CD14-positive monocyte (primary cell): ENCODE data around the gene MACROD2. TPM values are rescaled to one million over a fixed set of nuclear protein-coding genes. Genes with fewer than 3 reads are reported as not detected.

Experiments used
- DNase-seq, 3 donors: peaks; one replicate each; pipeline ENCODE4 v3.0.0-alpha.2; 2011 to 2022
- H2AFZ ChIP-seq: 2 replicates; pipeline ENCODE4 v1.6.0; 2012; ENCODE audit warnings: mild to moderate bottlenecking, low read depth, low read length, inconsistent platforms; ENCODE audit not compliant: insufficient read depth, poor library complexity, severe bottlenecking
- H3K27ac ChIP-seq, 2 donors: 1 replicate in 1 of 2; 2 replicates in 1 of 2; pipeline ENCODE4 v1.5.1; 2012 to 2013; ENCODE audit warnings: low read length in 2 of 2, control low read depth in 1 of 2, inconsistent platforms in 1 of 2, low read depth in 1 of 2, mild to moderate bottlenecking in 1 of 2
- H3K27me3 ChIP-seq, 2 donors: one replicate each; pipeline versions ENCODE4 v1.6.0 to v1.6.1; 2011 to 2013; ENCODE audit warnings: low read length in 2 of 2; ENCODE audit not compliant: control insufficient read depth in 2 of 2, insufficient read depth in 2 of 2
- H3K36me3 ChIP-seq, 2 donors: replicated peaks in 1 of 2; 1 replicate in 1 of 2; 2 replicates in 1 of 2; pipeline versions ENCODE4 v1.5.1 to v1.6.1; 2012 to 2013; ENCODE audit warnings: low read length in 2 of 2, control low read depth in 1 of 2, inconsistent platforms in 1 of 2, mild to moderate bottlenecking in 1 of 2; ENCODE audit not compliant: insufficient read depth in 2 of 2, control insufficient read depth in 1 of 2
- H3K4me1 ChIP-seq, 2 donors: 1 replicate in 1 of 2; 2 replicates in 1 of 2; pipeline versions ENCODE4 v1.5.1 to v1.6.1; 2012 to 2013; ENCODE audit warnings: low read length in 2 of 2, control low read depth in 1 of 2, inconsistent platforms in 1 of 2, mild to moderate bottlenecking in 1 of 2, moderate library complexity in 1 of 2; ENCODE audit not compliant: insufficient read depth in 2 of 2, control insufficient read depth in 1 of 2
- H3K4me2 ChIP-seq: replicated peaks from 2 replicates; pipeline ENCODE3; 2012; ENCODE audit warnings: low read length, moderate library complexity, mild to moderate bottlenecking; ENCODE audit not compliant: poor library complexity, severe bottlenecking; ENCODE audit errors: extremely low read depth
- H3K4me3 ChIP-seq, 3 experiments: fragments of 200-600 bp in 1 of 3; sonication (generic) in 1 of 3; replicated peaks in 1 of 3; 1 replicate in 2 of 3; 2 replicates in 1 of 3; pipeline ENCODE4 v1.5.1; 2011 to 2013; ENCODE audit warnings: low read length in 3 of 3, mild to moderate bottlenecking in 3 of 3, control low read depth in 2 of 3, low read depth in 2 of 3, inconsistent platforms in 1 of 3, moderate library complexity in 1 of 3
- H3K79me2 ChIP-seq: 2 replicates; pipeline ENCODE4 v1.6.0; 2012; ENCODE audit warnings: mild to moderate bottlenecking, control low read depth, inconsistent platforms, low read length, moderate library complexity; ENCODE audit not compliant: insufficient read depth
- H3K9ac ChIP-seq: 2 replicates; pipeline ENCODE4 v1.6.0; 2017; ENCODE audit warnings: low read length, mild to moderate bottlenecking; ENCODE audit not compliant: insufficient read depth, poor library complexity, severe bottlenecking
- H3K9me3 ChIP-seq, 2 donors: replicated peaks in 1 of 2; 1 replicate in 1 of 2; 2 replicates in 1 of 2; pipeline versions ENCODE4 v1.5.1 to v1.6.1; 2012 to 2013; ENCODE audit warnings: low read length in 2 of 2, control low read depth in 1 of 2; ENCODE audit not compliant: control insufficient read depth in 1 of 2, insufficient read depth in 1 of 2
- H4K20me1 ChIP-seq: 2 replicates; pipeline ENCODE4 v1.6.0; 2012; ENCODE audit warnings: mild to moderate bottlenecking, low read length, control low read depth, moderate library complexity; ENCODE audit not compliant: insufficient read depth
- H3K27ac Mint-ChIP-seq, 7 donors: one replicate each; pipeline ENCODE4 v1.8.0; 2020; ENCODE audit warnings: mild to moderate bottlenecking in 7 of 7, mixed read lengths in 7 of 7, moderate library complexity in 6 of 7, inconsistent platforms in 2 of 7
- H3K27me3 Mint-ChIP-seq, 3 donors: one replicate each; pipeline ENCODE4 v1.8.0; 2021 to 2022; ENCODE audit warnings: low read depth in 3 of 3, mild to moderate bottlenecking in 3 of 3, mixed read lengths in 3 of 3, moderate library complexity in 3 of 3, inconsistent platforms in 1 of 3
- H3K36me3 Mint-ChIP-seq, 2 donors: one replicate each; pipeline ENCODE4 v1.8.0; 2020; ENCODE audit warnings: mixed read lengths in 2 of 2, inconsistent platforms in 1 of 2, mild to moderate bottlenecking in 1 of 2
- H3K4me1 Mint-ChIP-seq: one replicate; pipeline ENCODE4 v1.8.0; 2020; ENCODE audit warnings: mild to moderate bottlenecking, mixed read lengths
- H3K4me3 Mint-ChIP-seq, 2 donors: one replicate each; pipeline ENCODE4 v1.8.0; 2020; ENCODE audit warnings: mild to moderate bottlenecking in 2 of 2, mixed read lengths in 2 of 2, moderate library complexity in 1 of 2
- H3K9me3 Mint-ChIP-seq, 7 donors: one replicate each; pipeline ENCODE4 v1.8.0; 2020 to 2022; ENCODE audit warnings: mixed read lengths in 7 of 7, mild to moderate bottlenecking in 6 of 7, moderate library complexity in 6 of 7, inconsistent platforms in 2 of 7
- CTCF ChIP-seq: fragments of 200-600 bp; IDR thresholded peaks from one replicate; pipeline ENCODE4 v1.8.0; 2022; ENCODE audit warnings: antibody characterized with exemption, mild to moderate bottlenecking
- WGBS: methylation state at CpG from one replicate; pipeline ENCODE4 v1.1.5; 2013; ENCODE audit warnings: missing lambda C conversion rate; ENCODE audit not compliant: insufficient coverage; 5-methylcytosine and 5-hydroxymethylcytosine counted together
- intact Hi-C, 2 donors: fragments of 100-400 bp; cut with micrococcal nuclease; formaldehyde crosslinking; loops; one replicate each; pipeline versions ENCODE4 v1.15.0 to v1.15.1; 2023
- polyA plus RNA-seq, 3 donors: library from polyadenylated mRNA; depleted of rRNA in 1 of 3; unstranded in 2 of 3; stranded (reverse) in 1 of 3; fragments of 300-500 nt in 2 of 3; fragments of >200 nt in 1 of 3; fragmentation: Illumina TruSeq in 2 of 3; gene quantifications; 1 replicate in 2 of 3; 2 replicates in 1 of 3; pipeline ENCODE4 v1.2.3, GENCODE V29; 2012 to 2021

MACROD2 gene
- polyA plus RNA-seq, 3 donors, result 0.23 TPM; not detected in 2

DNA sequence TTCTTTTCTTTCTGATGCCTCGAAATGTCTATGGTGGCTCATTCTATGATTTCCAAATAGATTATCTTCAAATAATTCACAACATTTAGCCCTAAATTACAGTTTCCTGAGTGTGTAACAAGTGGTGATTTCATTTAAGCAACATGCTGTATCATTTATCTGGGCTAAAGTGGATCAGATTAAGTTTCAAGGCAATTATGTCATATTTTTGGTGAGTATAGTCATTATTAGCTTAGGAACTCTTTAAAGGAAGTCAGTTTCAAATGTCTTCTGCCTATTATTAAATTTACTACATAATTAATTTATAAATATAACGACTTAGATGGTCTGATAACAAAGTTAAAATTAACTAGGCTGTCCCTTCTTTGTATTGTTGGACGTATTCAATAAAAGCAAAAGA lies 1190.0 kb downstream of the MACROD2 start:
- Mint-ChIP-seq H3K4me3 (no peak overlapping the region), H3K9me3 (peaks cover 1 to 7% (median 2%) of the 10 kb centered on the region in 7 donors), H3K27ac (no peak overlapping the region), H3K4me1 (no peaks in the 10 kb centered on the region), H3K36me3 (no peaks in the 10 kb centered on the region), H3K27me3 (no peaks in the 10 kb centered on the region)
- H2AFZ ChIP-seq, result no peak overlapping the region
- no peak for DNase-seq
- no peak overlapping the region for H3K9ac ChIP-seq
- no peaks in the 10 kb centered on the region for H3K27me3 ChIP-seq
- H3K4me3 ChIP-seq, result no peak overlapping the region
- no peaks in the 10 kb centered on the region for H3K36me3 ChIP-seq
- no peaks in the 10 kb centered on the region for H3K79me2 ChIP-seq
- H3K4me2 ChIP-seq, result no peak overlapping the region
- H3K9me3 ChIP-seq, result peaks cover 0 to 3% of the 10 kb centered on the region in 2 donors
- no CpG with 5 or more reads among the region's 3 CpGs for WGBS
- no peaks in the 10 kb centered on the region for H4K20me1 ChIP-seq
- intact Hi-C loops, result no loop called here
- TF ChIP-seq CTCF, result no peak
- no peak overlapping the region for H3K27ac ChIP-seq
- H3K4me1 ChIP-seq, result no peaks in the 10 kb centered on the region

DNA sequence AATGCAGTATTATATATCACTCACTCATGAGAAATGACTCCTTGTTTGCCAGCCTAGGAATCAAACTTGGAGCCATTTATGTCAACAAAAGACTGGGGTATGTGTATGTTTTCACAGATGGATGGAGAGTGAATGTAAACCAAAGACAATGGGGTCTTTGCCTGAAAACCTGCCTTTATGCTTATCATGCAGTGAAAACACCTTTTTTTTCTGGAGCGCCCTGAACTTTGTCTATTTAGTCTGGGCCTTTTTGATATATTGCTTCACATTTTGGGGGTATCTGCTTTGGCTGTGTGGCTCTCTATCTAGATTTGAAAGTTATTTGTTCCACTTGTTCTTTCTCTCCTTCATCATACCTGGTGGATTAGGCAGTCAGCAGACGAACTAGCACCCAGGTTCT lies 1190.6 kb downstream of the MACROD2 start:
- Histone ChIP-seq H2AFZ (no peak overlapping the region), H3K27ac (no peak overlapping the region), H3K4me1 (no peaks in the 10 kb centered on the region), H4K20me1 (no peaks in the 10 kb centered on the region), H3K79me2 (no peaks in the 10 kb centered on the region), H3K27me3 (no peaks in the 10 kb centered on the region), H3K9ac (no peak overlapping the region), H3K36me3 (no peaks in the 10 kb centered on the region), H3K4me2 (no peak overlapping the region), H3K4me3 (no peak overlapping the region), H3K9me3 (no peaks in the 10 kb centered on the region)
- intact Hi-C loops, result no loop called here
- TF ChIP-seq CTCF, result no peak
- H3K27me3 Mint-ChIP-seq, result peaks cover 0 to 1% (median 0%) of the 10 kb centered on the region in 3 donors
- WGBS, result no CpG with 5 or more reads among the region's 2 CpGs
- no peaks in the 10 kb centered on the region for H3K4me1 Mint-ChIP-seq
- no peak for DNase-seq
- no peak overlapping the region for H3K27ac Mint-ChIP-seq
- no peaks in the 10 kb centered on the region for H3K36me3 Mint-ChIP-seq
- peaks cover 1 to 4% (median 3%) of the 10 kb centered on the region in 7 donors for H3K9me3 Mint-ChIP-seq
- H3K4me3 Mint-ChIP-seq, result no peak overlapping the region
